SK-N-SH (cell line): ENCODE results near the gene TELO2.

ENCODE experiments used
- CHD2 ChIP-seq: fragments of 150-350 bp; IDR thresholded peaks from 2 replicates; pipeline ENCODE4 v1.6.1; 2018; ENCODE audit warnings: low read length; ENCODE audit not compliant: partially characterized antibody
- CTCF ChIP-seq: fragments of 200-600 bp; sonication (generic); IDR thresholded peaks from 2 replicates; pipeline ENCODE4 v1.6.1; 2017; ENCODE audit warnings: antibody characterized with exemption, mild to moderate bottlenecking, moderate library complexity
- NFIC ChIP-seq: IDR thresholded peaks from 2 replicates; pipeline ENCODE4 v1.4.0; 2012; ENCODE audit warnings: borderline replicate concordance
- RCOR1 ChIP-seq: fragments of 150-350 bp; IDR thresholded peaks from 2 replicates; pipeline ENCODE4 v1.6.1; 2017; ENCODE audit warnings: antibody characterized with exemption, low read length
- SIN3A ChIP-seq: IDR thresholded peaks from 2 replicates; pipeline ENCODE4 v1.6.1; 2012; ENCODE audit warnings: low read depth, mild to moderate bottlenecking, low read length, moderate library complexity, borderline replicate concordance
- SMC3 ChIP-seq: IDR thresholded peaks from 2 replicates; pipeline ENCODE4 v1.6.1; 2012; ENCODE audit warnings: low read depth, low read length, improper control_type of control experiment
- YY1 ChIP-seq: IDR thresholded peaks from 2 replicates; pipeline ENCODE4 v1.4.0; 2012; ENCODE audit warnings: low read depth, mild to moderate bottlenecking

- TF ChIP-seq CTCF = peak; percentile 39
- no peak for TF ChIP-seq YY1
- TF ChIP-seq SIN3A = no peak
- no peak for TF ChIP-seq NFIC
- no peak for TF ChIP-seq CHD2
- TF ChIP-seq RCOR1 = no peak
- peak; percentile 36 for TF ChIP-seq SMC3
Observed at GRCh38 chr16:1543085-1543896, 50.1 kb downstream of the TELO2 start.
